GM12872 (cell line): ENCODE results near the gene TFPT.

Experiments used
- CTCF ChIP-seq: IDR thresholded peaks from 3 replicates; pipeline ENCODE4 v1.5.1; 2011; ENCODE audit warnings: low read depth, mild to moderate bottlenecking, low read length, moderate library complexity; ENCODE audit not compliant: insufficient read depth

The TFPT gene

DNA sequence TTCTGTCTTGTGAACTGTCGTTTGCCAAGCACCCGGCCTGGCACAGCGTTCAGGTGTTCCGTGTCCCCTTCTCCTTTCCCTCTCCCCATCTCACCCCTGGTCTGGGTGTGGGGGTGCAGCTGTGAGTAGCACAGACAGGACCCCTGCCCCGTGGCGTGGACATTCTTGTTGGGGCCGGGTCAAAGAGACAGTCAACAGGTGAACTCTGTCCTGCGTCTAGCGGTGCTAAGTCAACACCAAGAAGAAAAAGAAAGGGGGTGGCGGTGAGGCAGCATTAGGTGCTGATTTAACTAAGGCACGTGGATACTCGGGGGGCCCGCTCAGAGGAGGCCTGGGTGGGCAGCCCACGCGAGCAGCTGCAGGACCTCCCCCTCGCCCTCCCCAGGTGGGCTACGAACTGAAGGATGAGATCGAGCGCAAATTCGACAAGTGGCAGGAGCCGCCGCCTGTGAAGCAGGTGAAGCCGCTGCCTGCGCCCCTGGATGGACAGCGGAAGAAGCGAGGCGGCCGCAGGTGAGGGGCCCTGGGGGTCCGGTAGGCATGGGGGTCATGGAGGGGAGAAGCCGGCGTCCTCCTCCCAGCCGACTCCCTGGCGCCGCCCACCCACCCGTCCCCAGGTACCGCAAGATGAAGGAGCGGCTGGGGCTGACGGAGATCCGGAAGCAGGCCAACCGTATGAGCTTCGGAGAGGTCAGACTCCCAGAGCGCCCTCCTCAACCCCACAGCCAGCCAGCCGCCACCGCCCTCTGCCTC, 12.4 kb upstream of the TFPT start:
- TF ChIP-seq CTCF: no peak

DNA sequence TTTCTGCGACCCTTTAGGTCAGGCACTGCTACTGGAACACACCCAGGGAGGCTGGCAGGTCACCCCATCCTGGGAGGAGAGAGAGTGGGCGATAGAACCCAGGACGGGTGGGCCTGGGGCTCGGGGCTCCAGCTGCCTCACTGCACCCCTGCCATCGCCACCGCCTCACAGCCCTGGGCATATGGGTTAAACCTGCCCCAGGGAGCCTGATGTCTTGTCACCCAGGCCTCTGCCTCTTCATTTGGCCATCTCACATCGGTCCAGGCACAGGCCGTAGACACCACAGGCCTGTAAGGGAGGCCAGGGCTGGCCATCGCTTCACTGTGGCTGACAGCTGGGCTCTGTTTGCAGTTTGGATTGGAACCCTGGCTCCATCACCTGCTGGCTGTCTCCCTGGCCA, 10.3 kb upstream of the TFPT start:
- TF ChIP-seq CTCF: no peak

GRCh38 chr19:54124393-54124792, 8.9 kb upstream of the TFPT start:
- no peak for TF ChIP-seq CTCF

GRCh38 chr19:54123682-54124081, 8.2 kb upstream of the TFPT start:
- TF ChIP-seq CTCF: no peak

DNA sequence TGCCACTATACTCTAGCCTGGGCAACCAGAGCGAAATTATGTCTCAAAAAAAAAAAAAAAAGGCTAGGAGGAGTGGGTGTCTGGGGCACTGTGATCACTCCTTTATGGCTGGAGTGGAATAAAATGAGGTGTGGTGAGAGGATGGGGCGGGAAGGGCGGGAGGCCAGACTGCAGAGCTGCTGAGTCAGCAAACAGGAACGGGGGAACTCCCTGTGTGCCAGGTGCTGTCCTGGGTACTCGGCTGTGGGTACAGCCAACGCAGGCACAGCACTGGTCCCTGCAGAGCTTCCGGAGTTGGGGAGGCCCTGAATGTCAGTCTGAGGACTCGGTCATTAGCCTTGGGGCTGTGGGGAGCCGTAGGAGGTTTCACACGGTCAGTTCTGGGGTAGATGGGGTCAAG, 5.8 kb upstream of the TFPT start:
- TF ChIP-seq CTCF: no peak

- TF ChIP-seq CTCF: no peak
Observed at GRCh38 chr19:54114340-54115108, 933 bp downstream of the TFPT start.

DNA sequence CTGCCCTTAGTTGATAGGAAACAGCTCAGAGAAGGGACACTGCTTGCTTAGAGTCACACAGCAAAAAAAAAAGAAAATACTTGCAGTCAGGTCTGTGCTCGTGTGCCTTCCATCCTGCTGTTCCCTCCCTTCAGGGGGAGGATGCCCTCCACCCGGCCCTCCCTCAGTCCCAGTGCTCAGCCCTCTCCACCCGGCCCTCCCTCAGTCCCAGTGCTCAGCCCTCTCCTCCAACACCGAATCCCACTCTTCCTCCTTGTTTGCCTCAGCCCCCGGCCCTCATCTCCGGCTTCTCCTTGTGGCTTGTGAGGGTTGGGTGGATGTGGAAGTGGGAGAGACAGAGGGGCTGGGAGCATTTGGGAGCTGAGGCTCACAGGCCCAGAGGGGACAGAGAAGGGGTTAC, 5.8 kb downstream of the TFPT start:
- no peak for TF ChIP-seq CTCF
